GM12892 (cell line): Measurements from ENCODE around the gene COLEC12.

Experiments
- POLR2A ChIP-seq: IDR thresholded peaks from 2 replicates; pipeline ENCODE4 v1.6.1; 2011; ENCODE audit warnings: low read depth, low read length, control low read depth
- POLR2AphosphoS5 ChIP-seq: IDR thresholded peaks from 2 replicates; pipeline ENCODE4 v1.6.1; 2011; ENCODE audit warnings: low read depth, low read length, control low read depth
- TAF1 ChIP-seq: IDR thresholded peaks from 2 replicates; pipeline ENCODE4 v1.6.1; 2011; ENCODE audit warnings: low read depth, mild to moderate bottlenecking, control low read depth, low read length, borderline replicate concordance

GRCh38 chr18:415047-415446 is 85.5 kb downstream of the COLEC12 start:
- TF ChIP-seq POLR2AphosphoS5 (no peak), POLR2A (no peak), TAF1 (no peak)
